ENCODE data around the gene CD320.
"Not testable (repeated sequence)": the region's sequence is repeated elsewhere in the genome, so short reads cannot be mapped to it uniquely, and the experiment has no call there.

Gene CD320

DNA sequence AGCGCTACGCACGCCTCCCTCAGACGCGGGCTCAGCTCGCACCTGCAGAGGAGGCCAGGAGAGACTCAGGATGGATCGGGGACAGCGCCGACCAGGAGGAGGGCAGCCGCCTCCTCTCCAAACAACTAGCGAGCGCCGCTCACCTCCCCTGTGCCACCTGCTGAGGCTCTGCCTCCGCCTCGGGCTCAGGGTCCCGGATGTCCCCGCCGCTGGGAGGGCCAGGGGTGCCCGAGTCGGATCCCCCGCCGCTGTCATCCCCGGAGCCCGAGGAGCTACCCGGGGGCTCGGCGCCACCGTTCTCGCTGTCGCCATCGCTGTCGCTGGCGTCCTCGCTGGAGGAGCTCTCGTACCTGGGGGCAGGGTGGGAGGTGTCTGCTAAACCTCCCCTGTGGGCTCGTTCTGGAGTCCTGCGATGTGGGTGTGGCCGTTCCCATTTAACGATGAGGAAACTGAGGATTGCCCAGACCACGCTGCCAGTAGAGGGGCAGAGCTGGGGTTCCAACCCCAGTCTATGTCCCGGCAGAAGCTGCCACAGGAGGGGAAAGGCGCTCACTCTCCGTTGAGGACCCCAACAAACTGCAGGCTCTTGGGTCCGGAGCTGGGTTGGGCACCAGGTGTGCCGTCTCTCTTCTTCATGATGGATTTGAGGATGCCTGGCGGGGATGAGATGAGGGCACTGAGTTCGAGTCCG lies 25.8 kb upstream of the CD320 start:
- DNase-seq (ENCODE audit: low spot score) = peak; percentile 25

DNA sequence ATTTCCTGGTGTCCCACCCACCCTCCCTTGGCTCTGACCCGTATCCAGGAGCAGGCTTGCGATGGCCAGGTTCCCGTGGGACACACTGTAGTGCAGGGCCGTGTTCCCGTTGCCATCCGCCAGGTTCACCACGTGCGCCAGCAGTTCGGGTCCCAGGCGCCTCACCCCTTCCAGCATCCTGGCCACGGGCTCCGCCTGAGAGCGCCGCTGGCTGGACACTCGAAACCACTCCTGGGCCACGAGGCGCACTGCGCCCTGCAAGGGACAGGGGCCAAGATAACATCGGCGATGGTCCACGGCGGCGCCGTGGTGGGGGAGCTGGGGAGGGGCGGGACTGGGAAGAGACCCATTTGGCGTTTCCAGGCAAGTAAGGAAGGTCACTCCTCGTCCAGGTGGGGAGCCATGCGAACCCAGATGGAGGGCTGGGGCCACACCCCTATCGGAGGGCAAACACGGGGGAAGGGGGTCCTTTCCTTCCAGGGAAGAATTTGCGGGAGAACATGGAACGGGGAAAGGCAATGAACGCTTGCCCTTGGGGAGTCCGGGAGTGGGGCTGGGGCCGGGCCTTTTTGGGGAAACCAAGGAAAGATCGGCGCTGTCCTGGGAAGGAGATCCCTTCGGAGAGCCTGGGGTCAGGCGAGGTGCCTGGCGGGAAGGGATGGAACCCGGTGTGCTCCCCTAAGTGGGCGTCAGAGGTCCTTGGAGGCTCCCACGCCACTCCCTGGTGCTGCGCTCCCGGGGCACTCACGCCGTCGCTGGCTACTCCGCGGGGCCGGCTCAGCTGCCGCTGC lies 25.0 kb upstream of the CD320 start:
- DNase-seq (ENCODE audit: low spot score) = peak; percentile 4

DNA sequence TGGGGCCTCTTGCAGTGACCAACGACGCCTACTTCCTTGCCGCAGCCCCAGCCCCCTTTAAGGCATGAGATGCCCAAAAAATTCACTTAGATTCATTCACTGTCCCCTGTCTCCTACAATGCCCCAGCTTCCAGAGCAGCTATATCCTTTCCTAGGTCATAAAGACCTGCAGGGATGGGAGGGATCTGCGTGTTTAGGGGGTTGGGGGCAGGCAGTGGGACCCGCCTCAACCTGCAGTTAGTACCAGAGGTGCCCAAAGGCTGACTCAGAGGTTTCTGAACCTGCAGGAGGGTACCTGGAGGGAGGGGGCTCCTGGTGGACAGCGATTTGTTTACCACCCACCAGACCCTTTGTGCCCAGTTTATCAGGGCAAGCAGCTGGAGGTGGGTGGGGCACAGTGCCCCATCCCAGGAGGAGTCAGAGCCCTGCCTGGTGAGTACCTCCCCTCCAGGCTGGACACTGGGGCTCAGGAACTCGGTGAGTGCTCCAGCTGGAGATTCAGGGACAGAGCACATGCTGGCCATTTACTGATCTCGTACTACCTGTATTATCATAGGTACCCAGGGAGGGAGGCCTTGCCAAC lies 23.2 kb upstream of the CD320 start:
- DNase-seq (ENCODE audit: low spot score) = peak; percentile 2

DNA sequence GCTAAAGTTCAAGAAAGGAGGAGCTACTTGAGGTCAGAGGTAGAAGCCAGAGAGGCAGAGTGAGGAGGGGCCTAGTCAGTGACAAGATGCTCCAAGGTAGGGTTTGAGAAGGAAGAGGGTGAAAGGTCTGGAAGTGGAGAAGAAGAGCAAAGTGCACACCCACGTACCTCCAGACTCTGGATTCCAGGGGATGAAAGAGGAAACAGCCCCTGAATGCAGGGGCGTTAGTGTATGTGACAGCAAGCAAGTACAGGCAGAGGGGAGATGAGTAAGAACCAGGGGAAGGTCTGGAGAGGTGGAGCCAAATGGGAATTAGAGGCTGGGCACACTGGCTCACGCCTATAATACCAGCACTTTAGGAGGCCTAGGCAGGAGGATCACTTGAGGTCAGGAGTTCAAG lies 21.8 kb upstream of the CD320 start:
- DNase-seq (ENCODE audit: low spot score) = peak; percentile 1

DNA sequence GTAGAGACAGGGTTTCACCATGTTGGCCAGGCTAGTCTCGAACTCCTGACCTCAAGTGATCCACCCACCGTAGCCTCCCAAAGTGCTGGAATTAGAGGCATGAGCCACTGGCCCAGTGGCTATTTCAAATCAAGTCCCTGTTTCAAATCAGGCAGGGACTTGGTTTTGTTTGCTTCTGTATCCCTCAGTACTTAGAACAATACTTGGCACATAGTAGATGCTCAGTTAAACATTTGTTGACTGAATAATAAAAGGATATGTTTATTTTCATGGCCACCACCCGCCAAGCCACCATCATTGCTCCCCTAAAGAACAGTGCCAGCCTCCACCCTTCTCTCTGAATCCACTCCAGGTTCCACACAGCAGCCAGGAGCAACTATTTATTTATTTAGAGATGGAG lies 17.3 kb upstream of the CD320 start:
- no peak for DNase-seq (ENCODE audit: low spot score)

DNA sequence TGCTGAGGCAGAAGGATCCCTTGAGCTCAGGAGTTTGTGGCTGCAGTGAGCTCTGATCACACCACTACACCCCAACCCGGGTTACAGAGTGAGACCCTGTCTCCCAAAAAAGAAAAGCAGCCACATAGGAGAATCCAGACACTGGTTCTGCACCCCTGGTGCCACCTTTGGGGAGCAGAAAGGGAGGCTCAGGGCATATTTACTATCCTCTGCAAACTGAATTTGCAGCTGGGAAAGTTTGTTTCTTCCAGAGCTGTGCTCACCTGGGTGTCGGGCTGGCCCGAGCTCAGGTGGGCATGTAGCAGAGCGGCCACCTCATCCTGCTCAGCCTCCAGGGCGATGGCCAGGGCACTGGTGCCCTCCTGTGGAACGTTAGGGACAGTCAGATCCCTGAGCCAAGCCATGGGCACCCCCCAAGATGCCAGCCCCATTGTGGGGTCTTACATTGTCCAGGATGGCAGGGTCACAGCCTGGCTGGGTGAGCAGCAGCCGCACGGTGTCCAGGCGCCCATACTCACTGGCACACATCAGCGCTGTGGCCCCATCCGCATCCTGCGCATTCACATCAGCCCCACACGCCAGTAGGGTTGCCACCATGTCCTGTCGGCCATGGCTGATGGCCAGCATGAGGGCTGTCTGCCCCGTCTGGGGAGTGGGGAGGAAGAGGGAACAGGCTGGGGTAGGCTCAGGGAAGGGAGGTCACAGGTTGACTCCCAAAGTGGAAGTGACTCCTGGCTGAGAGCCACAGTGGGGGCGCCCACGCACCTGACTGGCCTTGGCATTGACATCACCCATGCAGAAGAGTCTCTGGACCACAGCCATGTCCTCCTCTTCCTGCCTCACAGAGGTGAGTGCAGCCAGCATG lies 16.3 kb upstream of the CD320 start:
- peak; percentile 10 for DNase-seq (ENCODE audit: low spot score)

DNA sequence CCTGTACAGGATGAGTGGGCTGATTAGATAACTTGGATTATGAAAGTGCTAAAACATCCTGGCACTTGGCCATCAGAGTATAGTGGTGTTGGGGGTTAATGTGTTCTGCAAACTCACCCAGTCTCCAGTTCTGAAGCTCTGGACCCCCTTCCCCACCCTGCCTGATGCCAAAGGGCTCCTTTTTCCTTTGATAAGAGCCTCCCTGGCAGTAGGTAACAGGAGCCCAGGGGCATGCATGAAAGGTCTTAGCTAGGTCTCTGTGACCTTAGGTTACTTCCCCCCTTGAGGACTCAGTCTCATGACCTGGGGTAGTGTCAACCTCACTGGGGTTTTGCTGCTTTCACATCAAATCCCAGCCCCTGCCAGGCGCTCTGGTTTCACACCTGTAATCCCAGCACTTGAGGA lies 15.6 kb upstream of the CD320 start:
- peak; percentile 17 for DNase-seq (ENCODE audit: low spot score)

DNA sequence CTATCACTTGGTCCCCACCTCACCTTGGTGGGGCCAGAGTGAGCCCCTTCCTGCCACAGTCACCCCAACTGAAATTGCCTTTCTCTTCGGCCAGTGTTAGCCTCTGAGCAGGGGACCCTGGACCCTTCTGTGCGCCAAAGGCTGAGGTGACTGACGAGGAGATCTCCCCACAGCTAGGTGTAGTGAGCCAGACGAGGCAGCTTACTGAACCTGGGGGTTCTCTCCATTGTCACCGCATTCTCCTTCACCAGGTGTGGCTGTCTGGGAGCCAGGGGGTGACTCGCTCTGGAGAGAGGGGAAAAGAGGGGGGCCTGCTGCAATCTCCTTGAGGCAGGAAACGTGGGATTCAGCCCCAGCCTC lies 14.5 kb upstream of the CD320 start:
- DNase-seq (ENCODE audit: low spot score) = peak; percentile 6

DNA sequence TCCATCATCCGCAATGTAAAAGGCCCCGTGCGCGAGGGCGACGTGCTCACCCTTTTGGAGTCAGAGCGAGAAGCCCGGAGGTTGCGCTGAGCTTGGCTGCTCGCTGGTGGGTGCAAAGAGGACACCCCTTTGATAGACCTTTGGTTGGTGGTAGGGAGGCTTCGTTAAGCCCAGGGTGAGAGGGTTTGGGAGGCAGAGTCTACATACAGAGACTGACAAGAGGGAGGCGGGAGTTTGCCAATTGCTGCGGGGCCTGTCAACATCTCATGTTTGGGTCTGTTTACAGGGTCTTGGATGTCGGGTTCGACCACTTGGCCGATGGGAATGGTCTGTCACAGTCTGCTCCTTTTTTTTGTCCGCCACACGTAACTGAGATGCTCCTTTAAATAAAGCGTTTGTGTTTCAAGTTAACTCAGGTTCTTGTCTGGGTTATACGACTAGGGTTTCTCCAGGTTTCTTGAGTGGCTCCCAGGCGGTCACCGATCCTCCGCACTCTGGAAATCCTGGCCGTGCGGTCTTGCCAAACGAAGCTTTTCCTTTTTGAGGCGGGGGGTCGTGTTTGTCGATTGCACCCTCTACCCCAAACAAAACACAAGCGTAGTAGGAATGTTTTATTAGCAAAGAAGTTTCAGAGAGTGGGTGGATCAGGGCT lies 14.0 kb upstream of the CD320 start:
- peak; percentile 9 for DNase-seq (ENCODE audit: low spot score)

DNA sequence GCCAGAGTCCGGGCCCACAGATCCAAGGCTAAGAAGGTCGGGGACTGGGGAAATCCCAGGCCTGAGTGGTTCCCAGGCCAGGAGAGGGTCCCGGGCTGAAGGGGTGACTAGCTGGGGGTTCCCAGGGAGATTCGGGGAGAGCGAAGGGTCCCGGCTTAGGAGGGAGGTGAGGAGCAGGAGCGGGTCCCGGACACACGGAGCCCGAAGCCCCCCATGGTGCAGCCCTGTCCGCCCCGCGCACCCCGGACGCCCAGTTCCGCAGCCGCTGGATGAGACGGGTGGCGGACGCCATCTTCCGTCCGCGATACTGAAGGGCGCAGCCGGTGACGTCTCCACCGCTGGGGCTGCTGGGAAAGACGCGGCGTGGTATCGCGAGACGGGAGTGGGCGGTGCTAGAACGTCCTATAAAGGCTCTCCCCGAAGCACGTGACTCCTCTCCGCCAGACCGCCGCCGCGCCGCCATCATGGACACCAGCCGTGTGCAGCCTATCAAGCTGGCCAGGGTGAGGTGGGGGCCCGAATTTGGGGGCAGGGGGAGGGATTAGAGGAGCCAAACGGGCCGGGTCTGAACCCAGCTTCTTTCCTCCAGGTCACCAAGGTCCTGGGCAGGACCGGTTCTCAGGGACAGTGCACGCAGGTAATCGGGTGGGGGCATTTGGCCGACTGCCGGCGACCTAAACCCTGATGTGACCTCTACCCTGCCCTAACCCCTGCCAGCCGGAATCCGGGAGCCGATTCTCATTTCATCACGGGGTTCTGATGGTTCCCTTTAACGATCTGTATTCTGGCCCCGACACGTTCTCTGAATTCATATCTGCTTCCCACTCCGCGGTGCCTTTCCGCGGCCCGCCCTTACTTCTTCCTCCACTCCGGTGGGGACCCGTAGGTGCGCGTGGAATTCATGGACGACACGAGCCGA lies 13.2 kb upstream of the CD320 start, which contains the start of the genes NDUFA7 and RPS28:
TSS of gene NDUFA7 (minus strand) at position 309 of the 919 bp plus-strand sequence. CDS start at position 292, 17 bp downstream.
TSS of gene RPS28 (plus strand) at position 430 of the 919 bp plus-strand sequence. CDS start at position 465, 35 bp downstream.
- DNase-seq (ENCODE audit: low spot score) = peak; percentile 86

DNA sequence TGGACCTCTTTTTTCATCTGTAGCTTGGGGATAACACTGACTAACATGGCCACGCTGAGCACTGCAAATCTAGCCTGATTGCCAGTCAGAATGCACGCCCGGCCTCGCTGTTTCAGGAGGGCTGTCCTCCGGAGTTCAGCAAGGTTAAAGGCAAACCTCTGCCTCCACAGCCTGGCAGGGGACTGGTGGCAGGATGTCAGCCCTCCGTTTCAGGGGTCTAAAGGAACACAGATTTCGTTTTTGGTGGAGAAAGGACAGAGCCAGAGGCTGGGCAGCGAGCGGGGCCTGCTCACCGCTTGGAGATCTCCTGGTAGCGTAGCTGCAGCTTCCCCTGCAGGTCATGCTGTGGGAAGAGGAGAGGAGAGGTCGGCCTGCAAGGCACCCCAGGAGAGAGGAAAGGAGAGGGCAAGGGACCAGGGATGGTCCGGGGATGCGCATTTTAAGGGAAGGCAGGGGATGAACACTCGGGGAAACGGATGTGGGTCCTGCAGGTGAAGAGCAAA lies 12.5 kb upstream of the CD320 start:
- peak; percentile 15 for DNase-seq (ENCODE audit: low spot score)

DNA sequence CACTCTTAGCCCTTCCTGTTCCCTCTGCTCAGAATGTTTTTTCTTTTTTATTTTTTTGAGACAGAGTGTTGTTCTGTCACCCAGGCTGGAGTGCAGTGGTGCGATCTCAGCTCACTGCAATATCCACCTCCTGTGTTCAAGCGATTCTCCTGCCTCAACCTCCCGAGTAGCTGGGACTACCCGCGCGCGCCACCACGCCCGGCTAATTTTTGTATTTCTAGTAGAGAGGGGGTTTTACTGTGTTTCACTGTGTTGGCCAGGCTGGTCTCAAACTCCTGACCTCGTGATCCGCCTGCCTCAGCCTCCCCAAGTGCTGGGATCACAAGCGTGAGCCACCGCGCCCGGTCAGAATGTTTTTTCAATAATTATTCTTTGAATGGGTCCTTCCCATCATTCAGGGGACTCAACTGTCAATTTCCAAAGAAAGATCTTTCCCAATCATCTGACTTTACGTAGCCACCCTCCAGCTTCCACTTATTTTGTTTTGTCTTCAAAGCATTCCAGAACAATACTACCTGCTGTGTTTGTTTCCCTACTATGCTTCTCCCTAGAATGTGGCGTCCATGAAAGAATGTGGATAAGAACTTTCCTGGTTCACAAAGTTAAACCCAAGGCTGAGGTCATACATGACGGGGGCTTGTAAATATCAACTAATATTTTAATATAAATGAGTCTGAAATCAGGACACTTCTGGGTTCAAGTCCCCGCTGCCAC lies 11.8 kb upstream of the CD320 start:
- no peak for DNase-seq (ENCODE audit: low spot score)

DNA sequence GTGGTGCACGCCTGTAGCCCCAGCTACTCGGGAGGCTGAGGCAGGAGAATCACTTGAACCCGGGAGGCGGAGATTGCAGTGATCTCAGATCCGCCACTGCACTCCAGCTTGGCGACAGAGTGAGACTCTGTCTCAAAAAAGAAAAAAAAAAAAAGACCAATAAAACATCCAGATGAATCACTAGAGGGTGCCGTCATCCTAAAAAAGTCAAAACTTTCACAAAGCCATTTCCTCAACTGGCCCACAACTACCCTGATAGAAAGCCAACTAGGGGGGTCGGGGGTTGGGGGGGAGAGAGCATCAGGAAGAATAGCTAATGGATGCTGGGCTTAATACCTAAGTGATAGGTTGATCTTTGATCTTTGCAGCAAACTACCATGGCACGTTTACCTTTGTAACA lies 10.7 kb upstream of the CD320 start:
- DNase-seq (ENCODE audit: low spot score) = peak; percentile 0

DNA sequence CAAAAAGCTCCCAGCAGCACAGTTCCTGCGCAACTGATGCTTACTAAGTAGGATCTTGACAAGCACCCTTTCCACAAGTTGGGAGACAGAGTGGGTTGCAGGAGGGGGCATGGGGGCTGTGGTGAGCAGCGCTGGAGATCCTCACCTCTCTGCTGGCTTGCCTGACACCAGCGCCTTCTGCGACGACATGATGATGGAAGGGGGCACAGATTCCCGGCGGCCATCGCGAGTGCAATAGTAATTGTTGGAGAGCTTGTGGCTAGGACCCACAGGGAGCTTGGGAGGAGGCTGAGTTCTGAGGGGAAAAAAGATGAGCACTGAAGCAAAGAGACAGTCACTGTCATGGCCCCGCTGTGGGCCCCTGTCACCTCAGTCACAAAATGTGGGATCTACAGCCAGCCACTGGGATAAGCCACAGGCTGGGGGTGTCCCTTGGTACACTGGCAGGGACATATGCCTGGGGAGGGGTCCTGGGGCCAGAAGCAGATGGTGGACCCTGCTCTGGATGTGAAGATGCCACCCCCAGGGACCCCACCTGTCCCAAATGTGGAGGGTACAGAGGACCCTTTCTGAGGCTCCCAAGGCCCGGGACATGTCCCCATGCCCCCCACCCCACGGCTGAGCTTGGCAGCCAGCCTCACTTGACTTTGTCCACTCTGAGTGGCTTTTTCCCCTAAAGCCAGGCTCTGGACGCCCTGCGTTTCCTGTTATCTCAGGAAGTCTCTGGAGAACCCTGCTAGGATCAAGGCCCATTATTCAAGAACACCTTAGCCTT lies 8.4 kb upstream of the CD320 start:
- peak; percentile 6 for DNase-seq (ENCODE audit: low spot score)

DNA sequence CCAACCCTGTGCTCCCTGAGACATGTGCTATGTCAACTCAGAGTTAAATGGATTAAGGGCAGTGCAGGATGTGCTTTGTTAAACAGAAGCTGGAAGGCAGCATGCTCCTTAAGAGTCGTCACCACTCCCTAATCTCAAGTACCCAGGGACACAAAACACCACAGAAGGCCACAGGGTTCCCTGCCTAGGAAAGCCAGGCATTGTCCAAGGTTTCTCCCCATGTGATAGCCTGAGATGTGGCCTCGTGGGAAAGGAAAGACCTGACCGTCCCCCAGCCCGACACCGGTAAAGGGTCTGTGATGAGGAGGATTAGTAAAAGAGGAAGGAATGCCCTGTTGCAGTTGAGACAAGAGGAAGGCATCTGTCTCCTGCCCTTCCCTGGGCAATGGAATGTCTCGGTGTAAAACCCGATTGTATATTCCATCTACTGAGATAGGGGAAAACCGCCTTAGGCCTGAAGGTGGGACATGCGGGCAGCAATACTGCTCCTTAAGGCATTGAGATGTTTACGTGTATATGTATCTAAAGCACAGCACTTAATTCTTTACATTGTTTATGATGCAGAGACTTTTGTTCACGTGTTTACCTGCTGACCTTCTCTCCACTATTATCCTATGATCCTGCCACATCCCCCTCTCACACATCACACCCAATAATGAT lies 7.0 kb upstream of the CD320 start:
- DNase-seq (ENCODE audit: low spot score) = not testable (repeated sequence)

DNA sequence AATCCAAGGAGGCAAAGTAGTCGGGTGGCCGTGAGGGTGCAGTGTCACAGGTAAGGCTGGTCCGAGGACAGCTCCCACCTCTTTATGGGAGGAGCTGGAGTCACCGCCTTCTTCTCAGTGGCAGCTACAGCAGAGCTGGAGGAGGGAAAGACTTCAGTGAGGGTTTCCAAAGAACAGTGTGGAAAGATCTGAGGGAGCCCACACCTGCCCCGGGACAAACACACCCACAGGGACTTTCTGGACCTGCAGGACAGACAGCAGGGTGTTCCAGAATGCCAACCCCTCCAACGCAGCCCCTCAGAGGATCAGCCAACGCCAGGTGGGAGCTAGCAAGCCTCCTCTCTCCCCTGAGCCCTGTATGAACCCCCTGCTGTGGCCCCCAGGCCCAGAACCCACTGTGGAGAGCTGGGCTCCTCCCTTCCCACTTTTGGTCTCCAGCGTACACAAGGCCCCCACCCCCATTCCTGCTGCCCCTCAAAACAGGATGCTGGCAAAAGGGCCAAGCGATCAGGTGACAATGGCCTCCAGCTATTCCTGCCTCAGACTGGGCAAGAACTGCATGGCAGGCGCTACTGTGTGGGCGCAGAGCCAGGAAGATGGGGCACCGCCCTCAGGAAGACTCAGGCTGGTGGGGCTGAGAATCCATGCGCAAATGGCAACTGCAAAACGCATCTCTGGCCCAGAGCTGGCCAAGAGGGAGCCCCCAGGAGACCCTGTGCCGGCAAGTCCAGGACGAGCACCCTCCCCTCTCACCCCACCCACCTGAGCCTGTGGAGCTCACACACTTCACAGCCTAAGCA lies 3.5 kb upstream of the CD320 start:
- DNase-seq (ENCODE audit: low spot score) = peak; percentile 9

DNA sequence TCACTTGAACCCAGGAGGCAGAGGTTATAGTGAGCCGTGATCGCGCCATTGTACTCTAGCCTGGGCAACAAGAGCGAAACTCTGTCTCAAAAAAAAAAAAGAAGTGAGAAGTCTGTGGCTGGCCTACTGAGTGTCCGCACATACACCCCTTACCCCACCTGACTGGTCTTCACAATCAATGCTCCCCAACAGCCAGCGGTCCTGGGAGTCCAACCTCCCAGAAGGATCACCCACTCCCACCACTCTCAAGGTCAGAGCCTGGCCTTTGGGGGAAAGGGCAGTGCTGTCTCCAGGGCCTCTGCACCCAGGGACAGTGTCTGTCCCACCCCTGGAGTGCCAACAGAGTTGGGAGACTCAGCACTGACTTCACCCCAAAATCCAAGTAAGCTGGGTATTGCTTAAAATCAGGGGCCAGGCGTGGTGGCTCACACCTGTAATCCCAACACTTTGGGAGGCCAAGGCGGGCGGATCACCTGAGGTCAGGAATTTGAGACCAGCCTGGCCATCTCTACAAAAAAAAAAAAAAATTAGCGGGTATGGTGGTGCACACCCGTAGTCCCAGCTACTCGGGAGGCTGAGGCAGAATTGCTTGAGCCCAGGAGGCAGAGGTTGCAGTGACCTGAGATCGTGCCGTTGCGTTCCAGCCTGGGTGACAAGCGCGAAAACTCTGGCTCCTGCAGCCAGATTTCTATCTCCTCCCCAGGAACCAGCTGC lies 2.3 kb upstream of the CD320 start:
- peak; percentile 1 for DNase-seq (ENCODE audit: low spot score)
